Erythroblast (primary cell): ENCODE data around the gene SERPINA6.

Experiments
- DNase-seq, 2 experiments: peaks; one replicate each; lab custom pipeline; 2025; lab: John Stamatoyannopoulos, UW
- GATA1 ChIP-seq: IDR thresholded peaks from 2 replicates; pipeline ENCODE4 v1.6.1; 2011; ENCODE audit warnings: low read depth, mild to moderate bottlenecking, control low read depth, low read length, moderate library complexity
- POLR2A ChIP-seq: IDR thresholded peaks from 2 replicates; pipeline ENCODE4 v1.6.1; 2011; ENCODE audit warnings: mild to moderate bottlenecking, low read length

The SERPINA6 gene

DNA sequence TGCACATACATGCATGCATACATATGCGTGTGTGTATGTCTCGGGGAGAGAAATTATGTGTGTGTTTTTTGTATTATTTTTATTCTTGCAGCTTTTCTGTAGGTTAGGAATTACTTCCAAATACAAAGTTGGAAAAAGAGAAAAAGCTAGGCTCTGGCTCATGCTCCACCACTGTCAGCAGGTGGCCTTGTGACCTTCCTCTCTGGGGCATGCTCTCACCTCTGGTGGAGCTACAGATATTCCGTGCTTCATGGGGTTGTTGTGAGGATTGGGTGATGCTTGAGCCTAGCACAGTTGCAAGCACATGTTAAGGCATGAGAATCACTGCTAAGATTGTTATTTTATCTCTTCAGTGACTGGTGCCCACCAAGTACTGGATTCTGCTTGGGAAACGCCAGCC, 6.7 kb upstream of the SERPINA6 start:
- no peak for DNase-seq
- TF ChIP-seq POLR2A (no peak), GATA1 (no peak)

DNA sequence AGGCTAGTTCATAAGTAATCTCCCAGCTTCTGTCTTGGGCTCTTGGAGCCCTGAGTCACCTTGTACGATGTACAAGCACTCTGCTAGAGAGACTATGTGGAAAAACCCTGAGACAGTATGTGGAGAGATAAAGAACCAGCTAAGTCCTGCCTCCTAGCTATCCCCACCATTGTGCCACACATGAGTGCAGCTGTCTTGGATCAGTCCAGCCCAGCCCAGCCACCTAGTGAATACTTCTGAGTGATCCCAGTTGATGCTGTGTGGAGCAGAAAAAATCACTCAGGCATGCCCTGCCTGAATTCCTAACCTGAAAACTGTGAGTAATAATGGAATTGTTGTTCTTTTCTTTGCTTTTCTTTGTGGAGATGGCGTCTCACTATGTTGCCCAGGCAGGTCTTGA, 5.1 kb upstream of the SERPINA6 start:
- DNase-seq: no peak
- TF ChIP-seq POLR2A: no peak
- no peak for TF ChIP-seq GATA1

DNA sequence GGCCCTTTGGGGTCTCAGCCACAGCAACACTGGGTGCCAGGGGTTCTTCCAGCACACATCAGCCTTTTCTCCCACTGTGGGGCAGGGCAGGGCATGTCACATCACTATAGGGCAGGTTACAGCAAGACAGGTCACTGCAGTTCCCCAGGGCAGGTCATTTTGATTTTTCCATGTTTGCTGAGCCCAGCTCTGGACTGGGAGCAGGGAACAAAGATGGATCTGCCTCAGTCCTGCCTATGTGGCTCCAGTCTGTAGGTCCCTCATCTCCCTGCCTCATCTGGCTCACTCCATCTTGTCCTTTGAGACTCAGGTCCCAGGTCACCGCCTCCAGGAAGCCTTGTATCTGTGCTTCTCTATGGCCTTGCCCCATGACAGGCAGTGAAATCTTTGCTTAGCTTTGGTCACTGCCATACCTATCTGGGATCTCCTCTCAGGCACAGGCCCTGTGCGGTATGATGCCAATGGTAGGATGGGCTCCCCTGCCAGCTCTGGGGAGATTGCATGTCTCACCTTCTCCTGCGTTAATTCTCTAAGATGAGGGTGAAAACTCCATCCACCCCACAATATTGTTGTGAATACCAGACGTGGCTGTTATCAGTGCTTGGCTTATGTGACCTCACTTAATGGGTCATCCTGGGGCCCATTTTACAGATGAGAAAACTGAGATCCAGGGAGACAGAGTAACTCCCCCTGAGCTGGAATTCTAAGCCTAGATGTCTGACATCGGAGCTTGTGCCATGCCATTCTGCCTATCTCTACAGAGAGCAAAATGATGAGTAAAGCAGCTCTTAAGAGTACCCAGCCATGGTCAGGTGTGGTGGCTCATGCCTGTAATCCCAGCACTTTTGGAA, 1.5 kb downstream of the SERPINA6 start:
- TF ChIP-seq GATA1 (no peak), POLR2A (no peak)
- DNase-seq: no peak

DNA sequence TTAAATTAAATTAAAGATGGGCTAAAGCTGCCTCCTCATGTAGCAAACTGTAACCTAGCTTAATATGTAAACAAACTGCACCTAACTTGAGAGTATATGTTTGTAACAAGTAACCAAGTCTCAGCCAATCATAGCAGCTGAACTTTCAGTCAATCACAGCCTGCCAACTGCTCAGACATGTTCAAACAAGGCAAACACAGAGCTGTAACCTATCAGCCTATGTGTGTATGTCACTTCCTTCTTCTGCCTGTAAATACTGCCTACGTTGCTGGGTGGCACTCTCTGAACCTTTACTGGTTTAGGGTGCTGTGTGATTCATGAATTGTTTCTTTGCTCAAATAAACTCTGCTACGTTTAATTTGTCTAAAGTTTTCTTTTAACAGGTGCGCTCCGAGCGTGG, 2.9 kb downstream of the SERPINA6 start:
- no peak for DNase-seq
- TF ChIP-seq POLR2A (no peak), GATA1 (no peak)

DNA sequence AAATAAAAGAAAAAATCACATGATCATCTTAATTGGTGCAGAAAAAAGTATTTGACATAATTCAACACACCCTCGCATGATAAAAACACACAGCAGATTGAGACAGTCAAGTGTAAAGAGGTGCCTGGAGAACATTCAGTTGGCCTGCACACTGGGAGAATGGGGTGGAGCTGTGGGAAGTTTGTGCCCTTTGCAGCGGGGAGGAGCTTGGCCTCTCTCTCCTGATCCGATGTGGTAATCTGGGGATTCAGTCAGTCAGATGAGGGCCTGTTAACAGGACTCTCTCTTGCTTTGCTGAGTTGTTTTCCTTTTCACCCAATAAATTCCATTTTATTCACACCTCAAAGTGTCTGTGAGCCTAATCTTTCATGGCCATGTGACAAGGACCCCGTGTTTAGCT, 5.9 kb downstream of the SERPINA6 start:
- no peak for DNase-seq
- TF ChIP-seq GATA1 (no peak), POLR2A (no peak)

DNA sequence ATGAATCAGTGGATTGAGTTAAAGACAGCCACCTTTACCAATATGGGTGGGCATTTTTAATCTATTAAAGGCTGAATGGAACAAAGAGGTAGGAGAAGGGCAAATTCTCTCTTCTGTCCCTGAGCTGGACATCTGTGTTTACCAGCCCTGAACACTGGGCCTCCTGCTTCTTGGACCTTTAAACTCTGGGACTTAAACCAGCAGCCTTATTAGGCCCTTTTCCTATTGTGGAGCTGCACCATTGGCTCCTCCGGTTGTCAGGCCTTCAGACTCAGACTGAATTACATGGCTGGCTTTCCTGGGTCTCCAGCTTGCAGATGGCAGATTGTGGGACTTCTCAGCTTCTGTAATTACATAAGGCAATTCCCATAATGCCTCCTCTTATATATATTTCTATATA, 6.4 kb downstream of the SERPINA6 start:
- no peak for TF ChIP-seq GATA1
- no peak for TF ChIP-seq POLR2A

DNA sequence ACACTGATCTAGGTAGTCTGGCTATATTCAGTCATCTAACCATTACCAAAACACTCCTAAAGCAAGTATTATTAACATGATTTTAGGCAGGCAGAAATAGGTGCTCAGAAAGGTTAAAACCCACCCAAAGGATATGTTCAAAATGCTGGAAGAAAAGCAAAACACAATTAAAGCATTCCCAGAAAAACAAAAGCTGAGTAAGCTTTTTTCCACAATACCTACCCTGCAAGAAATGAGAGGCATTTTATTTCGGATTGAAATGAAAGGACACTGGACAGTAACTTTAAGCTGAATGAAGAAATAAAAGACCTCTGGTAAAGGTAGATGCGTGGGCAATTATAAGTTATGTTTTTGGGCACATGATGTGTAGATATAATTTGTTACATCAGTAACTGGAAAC, 8.2 kb downstream of the SERPINA6 start:
- TF ChIP-seq GATA1 (no peak), POLR2A (no peak)
- DNase-seq: no peak

More for the DNA sequence above, 6.4 kb downstream of the SERPINA6 start:
- no peak for DNase-seq

DNA sequence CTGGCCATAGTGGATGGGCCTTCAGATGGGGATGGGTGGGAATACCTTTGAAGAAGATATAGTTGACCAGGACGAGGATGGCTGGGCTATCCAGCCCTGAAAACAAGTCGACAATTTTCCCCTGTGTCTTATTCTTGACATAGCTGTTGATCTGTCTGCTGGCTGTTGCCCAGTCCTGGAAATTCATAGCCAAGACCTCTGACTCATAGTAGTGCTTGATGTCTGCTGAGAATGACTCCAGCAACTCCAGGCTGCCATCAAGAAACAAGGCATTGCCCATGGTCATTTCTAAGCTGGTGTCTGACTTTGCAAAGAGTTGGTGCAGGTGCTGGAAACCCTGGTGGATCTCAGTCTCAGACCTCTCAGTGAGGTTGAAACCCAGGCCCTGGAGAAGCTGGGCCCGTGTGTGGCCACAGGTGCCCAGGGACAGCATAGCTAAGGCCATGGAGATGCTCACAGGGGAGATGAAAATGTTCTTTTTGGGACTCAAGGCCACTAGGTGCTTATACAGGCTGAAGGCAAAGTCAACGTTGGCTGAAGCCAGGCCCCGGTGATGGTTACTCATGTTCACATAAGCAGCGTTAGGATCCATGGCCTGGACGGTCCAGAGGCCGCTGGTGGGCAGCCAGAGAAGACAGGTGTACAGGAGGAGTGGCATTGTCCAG, 9.0 kb downstream of the SERPINA6 start:
- no peak for DNase-seq
- no peak for TF ChIP-seq POLR2A
- no peak for TF ChIP-seq GATA1

DNA sequence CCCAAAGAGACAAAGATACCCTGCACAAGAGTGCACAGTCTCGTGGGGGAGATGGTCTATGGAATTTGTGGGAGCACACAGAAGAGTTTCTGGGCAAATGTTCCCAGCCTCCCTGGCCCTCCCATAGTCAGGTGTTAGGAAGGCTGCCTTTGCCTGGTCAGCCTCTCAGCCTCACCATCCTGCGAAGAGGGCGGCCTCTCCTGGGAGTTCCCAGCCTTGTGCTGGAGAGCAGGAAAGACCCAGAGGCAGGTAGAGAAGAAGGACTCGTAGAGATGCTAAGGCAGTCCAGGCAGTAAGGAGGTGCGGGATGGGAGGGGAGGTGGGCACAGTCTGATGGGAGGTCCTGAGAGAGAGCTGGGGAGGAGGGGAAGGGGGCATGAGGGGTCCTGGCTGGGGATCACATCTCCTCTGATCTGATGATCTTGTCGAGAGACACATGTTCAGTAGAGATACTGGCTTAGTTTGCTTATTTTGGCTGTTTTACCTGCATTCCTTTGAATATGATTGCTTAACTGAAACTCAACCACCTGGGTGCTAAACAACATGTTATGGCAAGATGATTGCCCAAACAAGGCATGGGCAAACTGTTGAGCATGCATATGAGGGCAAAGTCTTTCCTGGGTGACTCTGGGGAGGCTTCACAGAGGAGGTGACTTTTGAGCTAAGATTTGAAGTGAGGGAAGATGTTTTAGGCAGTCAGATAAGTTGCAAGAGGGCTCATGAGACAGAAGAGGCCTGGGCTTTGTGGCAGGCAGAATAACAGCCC, 10.5 kb downstream of the SERPINA6 start:
- DNase-seq: no peak
- TF ChIP-seq GATA1 (no peak), POLR2A (no peak)

DNA sequence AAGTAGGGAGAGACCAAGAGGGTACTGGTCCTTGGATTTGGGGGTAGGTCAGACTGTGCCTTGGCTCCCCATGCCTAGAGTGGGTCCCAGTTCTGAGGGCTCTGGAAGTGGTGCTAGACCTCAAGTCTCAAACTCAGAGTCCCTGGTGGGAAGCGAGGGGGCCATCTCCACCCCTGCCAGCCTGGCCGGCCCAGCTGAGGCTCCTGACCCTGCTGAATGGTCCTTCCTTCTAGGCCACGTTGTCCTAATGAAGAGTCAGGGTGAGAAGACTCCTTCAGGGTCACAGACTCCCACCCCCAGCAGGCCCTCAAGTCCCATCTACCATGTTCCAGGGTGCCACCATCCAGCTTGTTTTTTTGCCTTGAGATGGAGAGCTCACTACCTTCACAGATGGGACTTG, 12.9 kb downstream of the SERPINA6 start:
- no peak for DNase-seq
- TF ChIP-seq GATA1 (no peak), POLR2A (no peak)

DNA sequence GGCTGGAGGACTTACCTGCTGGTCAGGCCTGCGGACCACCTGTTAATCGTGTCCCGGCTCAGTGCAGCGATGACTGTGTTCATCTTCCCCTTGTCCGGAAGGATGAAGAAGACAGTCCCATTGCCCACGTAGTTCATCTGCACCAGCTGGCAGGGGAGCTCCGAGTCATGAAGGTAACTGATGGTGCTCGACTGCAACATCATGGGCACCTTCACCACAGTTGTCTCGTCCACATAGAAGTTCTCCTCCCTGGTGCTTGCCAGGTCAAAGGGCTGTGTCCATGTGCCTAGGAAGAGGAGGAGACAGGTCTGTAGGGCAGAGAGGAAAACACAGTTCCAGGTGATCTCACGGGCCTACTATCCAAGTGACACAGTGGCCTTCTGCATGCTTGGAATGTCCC, 13.4 kb downstream of the SERPINA6 start:
- DNase-seq: no peak
- no peak for TF ChIP-seq POLR2A
- TF ChIP-seq GATA1: no peak

DNA sequence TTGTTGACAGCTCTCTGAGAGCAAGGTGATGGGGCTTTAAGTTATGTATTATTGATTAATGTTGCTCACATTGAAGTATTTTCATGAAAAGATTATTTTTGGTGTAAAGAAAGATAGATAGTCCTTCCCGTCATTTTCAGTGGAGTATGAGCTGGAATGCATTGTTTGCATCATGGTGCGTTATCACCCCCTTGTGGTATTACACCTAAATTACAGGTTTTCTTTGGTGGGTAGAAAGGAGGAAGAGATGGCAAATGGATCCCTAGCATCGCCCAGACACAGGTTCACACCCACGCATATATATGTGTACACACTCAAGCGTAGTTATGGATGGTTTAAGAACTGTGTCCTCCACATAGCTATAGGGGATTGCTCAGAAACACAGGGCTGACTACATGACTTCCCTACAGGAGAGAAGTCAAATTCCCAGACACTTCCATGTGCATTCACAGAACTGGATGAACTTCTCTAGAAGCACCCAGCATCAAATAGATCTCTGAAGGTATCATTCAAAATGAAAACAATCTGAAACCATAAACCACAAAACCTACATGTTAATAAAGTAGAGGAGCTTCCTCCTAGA, 15.6 kb downstream of the SERPINA6 start:
- no peak for TF ChIP-seq POLR2A
- TF ChIP-seq GATA1: no peak
- peak; percentile 11 to 39 for DNase-seq

DNA sequence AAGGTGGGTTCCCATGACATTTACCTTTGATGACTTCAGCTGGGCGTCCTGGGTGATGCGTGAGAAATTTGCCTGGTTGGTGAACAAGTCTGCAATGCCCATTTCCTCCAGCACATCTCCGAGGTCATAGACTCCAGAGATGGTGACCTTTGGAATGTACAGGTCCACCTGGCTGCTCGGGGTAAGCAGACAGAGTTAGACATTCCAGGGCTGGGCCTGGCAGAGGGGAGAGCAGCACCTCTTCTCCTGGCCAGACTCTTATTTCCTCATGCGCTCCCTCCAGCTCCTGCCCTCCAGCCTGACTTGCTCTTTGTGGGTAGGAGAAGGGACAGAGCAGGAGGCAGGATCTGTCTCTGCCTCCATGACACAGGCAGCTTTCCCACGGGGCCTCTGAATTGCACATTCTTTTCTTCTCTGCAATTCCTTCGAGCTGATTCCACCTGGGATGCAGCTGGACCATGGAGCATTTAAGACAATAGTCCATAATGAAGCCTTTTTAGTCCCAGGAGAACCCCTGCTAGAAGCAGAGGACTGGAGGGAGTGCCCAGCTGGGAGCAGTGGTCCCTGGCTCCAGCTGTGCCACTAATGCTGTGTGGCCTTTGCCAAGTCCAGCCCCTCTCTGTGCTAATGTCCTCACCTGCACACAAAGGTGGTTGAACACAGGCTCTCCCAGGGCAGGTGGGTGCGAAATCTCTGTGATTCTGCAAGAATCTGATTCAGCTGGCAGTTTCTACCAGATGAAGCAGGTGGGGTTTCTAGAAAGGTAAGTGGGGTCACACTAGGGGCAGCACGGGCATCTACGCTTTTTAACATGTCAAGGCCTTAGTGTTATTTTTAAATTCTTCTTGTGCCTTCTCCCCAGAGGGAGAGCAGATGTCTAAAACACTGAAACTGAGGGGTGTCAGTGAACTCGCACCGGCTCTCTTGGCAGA, 16.8 kb downstream of the SERPINA6 start:
- DNase-seq: no peak
- TF ChIP-seq POLR2A (no peak), GATA1 (no peak)
